EH (cell line): ENCODE data around the gene DPH3.

Experiments used
- DNase-seq: peaks from one replicate; pipeline ENCODE4 v3.0.0-alpha.2; 2015; ENCODE audit warnings: low read depth

The DPH3 gene

GRCh38 chr3:16255326-16255725 is 9.4 kb downstream of the DPH3 start:
- DNase-seq, result no peak

GRCh38 chr3:16254916-16255315 is 9.8 kb downstream of the DPH3 start:
- DNase-seq, result no peak

GRCh38 chr3:16253601-16254000 is 11.1 kb downstream of the DPH3 start:
- no peak for DNase-seq

GRCh38 chr3:16252988-16253387 is 11.8 kb downstream of the DPH3 start:
- DNase-seq, result no peak

- DNase-seq, result no peak
These were observed 12.3 kb downstream of the DPH3 start for GRCh38 chr3:16252243-16252978.

GRCh38 chr3:16251316-16252085 is 13.2 kb downstream of the DPH3 start:
- DNase-seq, result no peak

GRCh38 chr3:16249886-16250285 is 14.9 kb downstream of the DPH3 start:
- DNase-seq, result no peak

- peak; percentile 47 for DNase-seq
These were observed 15.4 kb downstream of the DPH3 start for GRCh38 chr3:16249336-16249735.

GRCh38 chr3:16248556-16248955 is 16.2 kb downstream of the DPH3 start:
- no peak for DNase-seq

- peak; percentile 83 for DNase-seq
These were observed 17.3 kb downstream of the DPH3 start for GRCh38 chr3:16247282-16248061.

GRCh38 chr3:16245609-16246008 is 19.1 kb downstream of the DPH3 start:
- no peak for DNase-seq

- peak; percentile 72 for DNase-seq
These were observed 20.8 kb downstream of the DPH3 start for GRCh38 chr3:16243706-16244490.

- no peak for DNase-seq
These were observed 22.6 kb downstream of the DPH3 start for GRCh38 chr3:16242177-16242576.

- DNase-seq, result no peak
These were observed 23.5 kb downstream of the DPH3 start for GRCh38 chr3:16241225-16241624.

GRCh38 chr3:16240229-16241023 is 24.3 kb downstream of the DPH3 start:
- peak; percentile 72 for DNase-seq

GRCh38 chr3:16239780-16240179 is 25.0 kb downstream of the DPH3 start:
- peak; percentile 15 for DNase-seq

- DNase-seq, result peak; percentile 17
These were observed 25.5 kb downstream of the DPH3 start for GRCh38 chr3:16239086-16239770.

- DNase-seq, result no peak
These were observed 27.8 kb downstream of the DPH3 start for GRCh38 chr3:16236856-16237393.

- DNase-seq, result no peak
These were observed 28.6 kb downstream of the DPH3 start for GRCh38 chr3:16236030-16236639.

- no peak for DNase-seq
These were observed 30.5 kb downstream of the DPH3 start for GRCh38 chr3:16234281-16234680.
